ENCODE data around the gene EYA2.

DNA sequence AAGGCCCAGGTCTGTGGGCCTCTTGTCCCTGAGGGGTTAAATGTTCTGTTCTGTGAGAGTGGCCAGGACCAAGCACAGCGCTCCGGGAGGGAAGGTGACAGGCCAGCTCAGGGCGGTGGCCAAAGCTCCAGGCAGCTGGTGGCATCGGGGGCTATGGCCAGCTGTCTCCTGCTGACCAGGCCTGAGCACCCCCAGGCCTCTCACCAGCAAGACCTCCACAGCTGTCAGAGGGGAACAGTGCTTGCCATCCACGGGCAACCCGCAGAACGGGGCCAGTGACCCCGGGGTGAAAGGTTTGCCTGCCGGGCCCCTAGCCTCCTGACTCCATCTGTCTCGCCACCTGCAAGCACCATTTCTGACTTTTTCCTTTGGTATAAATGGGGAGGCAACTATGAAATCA is 46.0 kb downstream of the EYA2 start:
- no peak for TF ChIP-seq CTCF (IDR thresholded peaks at IDR 0.05)
- TF ChIP-seq POLR2A (IDR thresholded peaks at IDR 0.05), result no peak
- TF ChIP-seq EP300 (IDR thresholded peaks at IDR 0.05), result no peak
- no peak for TF ChIP-seq POLR2AphosphoS5 (IDR thresholded peaks at IDR 0.05)

Measured in sigmoid colon (tissue), 4 donors.